Smooth muscle cell of the coronary artery (primary cell): ENCODE data around the gene GPS1. TPM values are rescaled to one million over a fixed set of nuclear protein-coding genes. Genes with fewer than 3 reads are reported as not detected.

Experiments used
- total RNA-seq: library from RNA; depleted of rRNA; stranded (reverse); fragments of >200 nt; gene quantifications from 2 replicates; pipeline ENCODE4 v1.2.3, GENCODE V29; 2014; ENCODE audit warnings: low replicate concordance

GPS1 gene
- total RNA-seq = 78.2 and 111 TPM in 2 replicates

DNA sequence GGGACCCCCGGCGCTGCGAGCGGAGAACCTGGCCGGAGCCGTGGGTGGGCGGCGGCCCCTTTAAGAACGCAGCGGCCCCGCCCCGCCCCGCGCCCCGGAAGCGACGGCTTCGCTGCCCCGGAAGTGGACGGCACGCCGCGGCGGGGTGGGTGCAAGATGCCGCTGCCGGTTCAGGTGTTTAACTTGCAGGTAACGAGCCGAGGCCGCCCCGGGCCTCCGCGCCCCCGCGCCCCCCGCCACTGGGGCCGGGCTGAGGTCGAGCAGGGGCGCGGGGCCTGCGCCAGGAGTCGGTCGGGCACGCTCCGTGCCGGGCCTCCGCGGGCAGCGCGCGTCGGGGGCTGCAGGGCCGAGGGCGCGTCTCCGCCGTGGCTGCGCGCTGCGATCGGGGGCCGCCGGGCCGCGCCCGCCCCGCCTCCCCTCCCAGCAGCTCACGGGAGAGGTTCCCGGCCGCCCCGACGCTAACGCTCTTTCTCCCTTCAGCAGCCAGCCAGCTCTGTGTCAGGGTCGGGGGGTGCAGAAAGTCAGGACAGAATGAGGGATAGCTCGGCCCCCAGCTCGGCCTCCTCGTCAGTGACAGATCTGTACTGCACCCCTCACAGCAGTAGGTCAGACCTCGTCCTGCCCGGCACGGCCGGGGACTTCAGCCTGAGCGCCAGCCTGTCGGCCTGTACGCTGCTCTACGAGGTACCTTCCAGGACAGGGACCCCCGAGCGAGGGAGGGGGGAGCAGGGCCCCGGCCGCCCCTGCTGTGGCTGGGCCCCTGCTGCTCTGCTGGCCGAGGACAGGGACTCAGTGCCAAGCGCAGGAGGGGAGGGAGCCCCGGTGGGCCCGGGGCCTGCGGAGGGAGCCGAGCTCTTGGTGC, at the start of gene GPS1, which contains the start of gene RFNG:
GPS1 (plus strand) TSS at position 123 of the 862 bp plus-strand sequence; CDS start at position 157, 34 bp downstream.
RFNG (minus strand) TSS at position 36 of the 862 bp plus-strand sequence. CDS start 45 bp downstream, outside the sequence.

GRCh38 chr17:82022310-82022980, 29.3 kb upstream of the GPS1 start, which contains the start of gene CENPX:
Gene CENPX, minus strand, starts transcription at chr17:82022878. Its CDS starts 17 bp downstream, at chr17:82022861.

GRCh38 chr17:82022981-82023446, 28.7 kb upstream of the GPS1 start, which contains the start of gene LRRC45:
Gene LRRC45, plus strand, starts transcription at chr17:82023305. Its CDS starts 339 bp downstream, at chr17:82023644.

GRCh38 chr17:82031303-82031884, 20.3 kb upstream of the GPS1 start, which contains the start of gene RAC3:
Gene RAC3, plus strand, starts transcription at chr17:82031678. Its CDS starts 84 bp downstream, at chr17:82031762.

GRCh38 chr17:82037092-82037888, 14.4 kb upstream of the GPS1 start, which contains the start of gene DCXR:
Gene DCXR, minus strand, starts transcription at chr17:82037697. Its CDS starts 15 bp downstream, at chr17:82037682.

DNA sequence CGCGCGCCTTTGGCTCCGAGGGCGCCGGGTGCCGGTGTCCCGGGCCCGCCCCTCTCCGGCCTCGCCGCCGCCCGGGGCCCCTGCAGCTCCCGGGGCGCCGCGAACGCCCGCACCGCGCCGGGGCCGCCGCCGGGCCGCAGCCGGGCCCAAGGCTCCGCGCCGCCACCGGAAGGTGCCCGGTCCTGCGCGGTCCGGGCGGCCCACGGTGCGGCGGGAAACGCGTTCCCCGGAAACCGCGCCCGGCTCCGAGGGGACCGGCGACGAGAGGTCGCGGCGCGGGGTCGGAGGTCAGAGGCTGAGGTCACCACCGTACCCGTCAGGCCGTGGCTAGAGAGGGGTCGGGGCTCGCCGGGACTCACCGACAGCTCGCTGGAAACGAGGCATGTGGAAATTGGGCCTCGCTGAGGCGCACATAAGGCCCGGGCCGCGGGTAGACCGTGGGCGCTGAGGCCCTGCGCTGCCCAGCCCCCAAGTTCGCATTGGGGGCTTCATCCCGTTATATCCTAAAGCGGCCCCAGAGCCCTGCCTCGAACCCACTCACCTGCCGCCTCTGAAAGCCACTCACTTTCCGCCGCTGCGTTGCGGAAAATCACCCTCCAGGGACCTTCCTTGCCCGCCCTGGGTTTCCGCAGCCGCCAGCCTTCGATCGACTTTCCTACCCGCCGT, 14.1 kb downstream of the GPS1 start, which contains the start of gene DUS1L:
DUS1L (minus strand) TSS at position 167 of the 666 bp plus-strand sequence. CDS start 745 bp downstream, outside the sequence.

DNA sequence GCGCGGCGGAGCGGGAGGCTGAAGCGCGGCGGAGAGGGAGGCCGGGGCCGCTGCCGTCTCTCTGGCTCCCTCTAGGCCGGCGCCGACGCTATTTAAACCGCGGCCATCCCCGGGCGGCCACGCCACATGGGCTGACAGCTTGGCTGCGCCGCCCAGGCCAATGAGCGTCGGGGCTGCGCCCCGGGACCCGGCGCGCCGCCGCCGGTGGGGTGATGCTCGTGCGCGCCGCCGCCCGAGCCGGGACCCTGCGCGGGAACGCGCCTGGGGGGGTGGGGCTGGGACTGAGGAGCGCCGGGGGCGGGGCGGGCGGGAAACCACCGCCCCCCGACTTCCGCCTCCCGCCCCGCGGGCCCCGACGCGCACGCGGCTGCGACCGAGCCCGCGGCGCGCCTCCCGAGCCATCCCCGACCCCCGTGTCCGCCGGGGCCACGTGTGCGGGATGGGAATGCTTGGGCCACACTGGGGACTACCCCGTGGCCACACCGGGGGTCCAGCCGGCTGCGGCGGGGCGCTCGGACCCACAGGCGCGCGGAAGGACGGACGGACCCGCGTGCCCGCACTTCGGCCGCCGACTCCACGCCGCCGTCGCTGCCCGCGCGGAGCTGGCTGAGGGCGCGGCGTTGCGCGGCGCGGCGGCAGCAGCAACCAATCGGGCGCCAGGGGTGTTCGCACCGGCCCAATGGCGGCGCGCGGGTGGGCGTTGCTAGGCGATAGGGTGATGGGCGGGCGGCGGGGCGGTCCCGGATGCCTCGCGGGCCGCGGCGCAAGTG, 46.7 kb downstream of the GPS1 start, which contains the start of gene FASN:
FASN (minus strand) TSS at position 68 of the 770 bp plus-strand sequence. CDS start 1,791 bp downstream, outside the sequence.

Other genes starting within 250 kb of the GPS1 start
- gene GCGR, start 247.7 kb upstream of the GPS1 start, total RNA-seq = not detected in 2 replicates
- gene MCRIP1, start 218.6 kb upstream of the GPS1 start, total RNA-seq = 85.4 and 140 TPM in 2 replicates
- 0.15 TPM in 1 of 2 replicates, not detected in the other for gene PPP1R27, start 216.8 kb upstream of the GPS1 start, total RNA-seq
- 997 and 1,224 TPM in 2 replicates for gene P4HB, start 191.4 kb upstream of the GPS1 start, total RNA-seq
- gene ARHGDIA, start 180.6 kb upstream of the GPS1 start, total RNA-seq = 31.6 and 123 TPM in 2 replicates
- 86.2 and 152 TPM in 2 replicates for gene ALYREF, start 160.3 kb upstream of the GPS1 start, total RNA-seq
- gene ANAPC11, start 160.2 kb upstream of the GPS1 start, total RNA-seq = 269 and 333 TPM in 2 replicates
- gene NPB, start 149.7 kb upstream of the GPS1 start, total RNA-seq = 0.23 and 0.38 TPM in 2 replicates
- 42.8 and 43.9 TPM in 2 replicates for gene PCYT2, start 140.5 kb upstream of the GPS1 start, total RNA-seq
- gene SIRT7, start 133.7 kb upstream of the GPS1 start, total RNA-seq = 12.5 and 13.0 TPM in 2 replicates
- gene MAFG, start 124.2 kb upstream of the GPS1 start, total RNA-seq = 13.7 and 15.0 TPM in 2 replicates
- gene PYCR1, start 114.6 kb upstream of the GPS1 start, total RNA-seq = 71.8 and 225 TPM in 2 replicates
- not detected in 2 replicates for gene MYADML2, start 104.7 kb upstream of the GPS1 start, total RNA-seq
- gene NOTUM, start 90.7 kb upstream of the GPS1 start, total RNA-seq = 0.08 TPM in 1 of 2 replicates, not detected in the other
- gene ASPSCR1, start 74.3 kb upstream of the GPS1 start, total RNA-seq = 18.5 and 30.4 TPM in 2 replicates
- gene CENPX, start 29.0 kb upstream of the GPS1 start, total RNA-seq = 15.1 and 40.5 TPM in 2 replicates
- gene LRRC45, start 28.6 kb upstream of the GPS1 start, total RNA-seq = 11.9 and 16.7 TPM in 2 replicates
- gene RAC3, start 20.2 kb upstream of the GPS1 start, total RNA-seq = 6.3 and 18.5 TPM in 2 replicates
- 32.1 and 45.0 TPM in 2 replicates for gene DCXR, start 14.2 kb upstream of the GPS1 start, total RNA-seq
- 25.6 and 33.3 TPM in 2 replicates for gene RFNG, start 87 bp upstream of the GPS1 start, total RNA-seq
- 44.9 and 48.1 TPM in 2 replicates for gene DUS1L, start 13.9 kb downstream of the GPS1 start, total RNA-seq
- gene FASN, start 46.3 kb downstream of the GPS1 start, total RNA-seq = 38.4 and 89.0 TPM in 2 replicates
- 10.5 and 14.0 TPM in 2 replicates for gene CCDC57, start 160.9 kb downstream of the GPS1 start, total RNA-seq
- 117 and 167 TPM in 2 replicates for gene SLC16A3, start 177.1 kb downstream of the GPS1 start, total RNA-seq
- 44.6 and 47.1 TPM in 2 replicates for gene CSNK1D, start 221.8 kb downstream of the GPS1 start, total RNA-seq